Measurements from ENCODE around the gene LINC00305.
A peak's percentile ranks its signal among the peaks of the same experiment; 100 is the strongest.

Gene LINC00305

GRCh38 chr18:64111950-64112349 is 36.9 kb downstream of the LINC00305 start:
- no peak for DNase-seq

GRCh38 chr18:64110692-64111480 is 38.0 kb downstream of the LINC00305 start:
- no peak for DNase-seq

DNA sequence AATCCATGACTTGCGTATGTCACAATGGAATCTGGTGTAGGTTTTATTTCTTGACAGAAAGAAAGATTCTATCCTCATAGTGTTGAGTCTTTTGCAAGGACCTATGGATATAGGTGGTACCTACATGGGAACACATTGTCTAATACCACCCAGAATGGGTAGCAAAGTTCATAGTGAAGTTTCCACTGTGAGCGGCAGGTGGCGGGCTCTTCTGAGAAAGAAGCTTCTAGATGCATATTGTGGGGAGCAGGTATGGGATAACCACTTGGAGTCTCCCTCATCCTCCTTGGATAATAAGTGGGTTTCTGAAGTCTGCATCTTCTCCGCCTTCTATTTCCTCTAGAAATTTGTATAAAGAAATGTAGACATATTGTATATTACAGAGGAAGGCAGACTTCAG is 44.9 kb downstream of the LINC00305 start:
- no peak for DNase-seq

DNA sequence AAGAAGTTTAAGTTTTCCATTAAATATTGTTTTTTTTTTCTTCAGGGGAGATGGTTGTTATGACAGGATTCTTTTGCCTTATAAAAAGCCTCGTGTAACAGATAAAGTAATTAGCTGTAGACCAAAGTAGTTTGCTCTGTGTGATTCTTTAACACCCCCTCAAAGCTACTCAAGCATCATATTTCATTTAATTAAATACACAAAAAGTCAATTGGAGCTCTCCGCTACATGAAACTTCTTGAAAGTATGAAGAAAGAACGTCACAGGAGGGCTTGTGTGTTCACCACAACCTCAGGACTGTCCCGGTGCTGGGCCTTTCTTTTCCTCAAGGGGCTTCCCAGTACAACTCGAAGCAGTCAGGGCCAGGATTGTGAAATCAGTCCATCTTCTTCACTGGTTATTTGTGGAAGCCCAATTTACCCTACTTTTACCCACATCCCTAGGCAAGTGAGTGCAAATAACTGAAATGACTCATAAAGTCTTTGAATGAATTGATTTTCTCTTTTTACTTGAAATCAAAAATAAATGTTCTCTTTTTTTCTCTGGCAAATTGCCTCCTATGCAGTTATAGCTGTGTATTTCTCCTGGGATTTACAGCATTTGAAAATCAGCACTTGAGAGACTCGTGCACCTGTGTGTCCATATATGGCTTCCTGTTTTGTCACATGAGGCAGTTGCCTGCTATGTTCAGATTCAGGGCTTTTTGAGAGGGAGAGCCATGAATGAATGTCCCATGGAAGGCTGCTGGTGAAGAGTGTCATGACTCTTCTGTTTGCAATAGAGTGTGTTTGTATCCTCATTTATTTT is 48.6 kb downstream of the LINC00305 start:
- DNase-seq: peak; percentile 66

DNA sequence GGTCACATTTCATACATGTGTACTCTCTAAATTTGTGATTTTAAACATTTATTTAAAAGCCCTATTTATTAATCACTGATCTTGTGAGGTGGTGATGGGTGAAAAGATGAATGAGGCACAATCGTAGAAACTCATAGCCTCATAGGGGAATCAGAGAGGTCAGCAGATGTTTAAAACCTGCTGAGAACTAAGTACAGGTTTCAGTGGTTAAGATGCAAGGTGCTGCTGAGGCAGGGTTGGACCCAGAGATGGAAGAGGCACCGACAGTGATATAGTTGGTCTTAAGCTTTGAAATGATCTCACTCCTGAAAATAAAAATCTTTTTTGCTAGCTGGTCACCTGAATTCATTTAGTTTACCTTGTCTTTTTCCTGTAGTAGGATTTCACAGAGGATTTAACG is 49.6 kb downstream of the LINC00305 start:
- DNase-seq: no peak

- peak; percentile 34 for DNase-seq
Measured at GRCh38 chr18:64097497-64097896, 51.4 kb downstream of the LINC00305 start.

GRCh38 chr18:64095056-64095455 is 53.8 kb downstream of the LINC00305 start:
- no peak for DNase-seq

DNA sequence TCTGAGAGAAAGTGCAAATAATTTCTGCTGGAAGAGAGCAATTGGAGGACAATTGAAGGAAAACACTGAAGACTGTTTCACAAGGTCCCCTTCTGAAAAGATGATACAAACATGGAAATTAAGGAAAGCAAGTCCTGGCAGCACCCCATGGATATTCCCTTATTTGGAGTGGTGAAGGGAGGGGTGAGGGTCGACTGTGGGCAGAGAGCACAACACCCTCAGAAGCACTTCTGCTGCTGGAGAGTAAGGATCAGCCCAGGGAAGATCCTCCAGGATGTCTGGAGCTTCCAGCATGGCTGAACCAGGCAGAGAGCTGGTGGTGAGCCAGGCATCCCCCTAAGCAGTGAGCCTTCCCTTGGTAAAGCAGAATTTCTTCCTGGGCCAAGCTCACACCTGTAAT is 54.7 kb downstream of the LINC00305 start:
- DNase-seq: no peak

- DNase-seq: no peak
Measured at GRCh38 chr18:64091526-64091925, 57.4 kb downstream of the LINC00305 start.

GRCh38 chr18:64090876-64091275 is 58.0 kb downstream of the LINC00305 start:
- DNase-seq: no peak

DNA sequence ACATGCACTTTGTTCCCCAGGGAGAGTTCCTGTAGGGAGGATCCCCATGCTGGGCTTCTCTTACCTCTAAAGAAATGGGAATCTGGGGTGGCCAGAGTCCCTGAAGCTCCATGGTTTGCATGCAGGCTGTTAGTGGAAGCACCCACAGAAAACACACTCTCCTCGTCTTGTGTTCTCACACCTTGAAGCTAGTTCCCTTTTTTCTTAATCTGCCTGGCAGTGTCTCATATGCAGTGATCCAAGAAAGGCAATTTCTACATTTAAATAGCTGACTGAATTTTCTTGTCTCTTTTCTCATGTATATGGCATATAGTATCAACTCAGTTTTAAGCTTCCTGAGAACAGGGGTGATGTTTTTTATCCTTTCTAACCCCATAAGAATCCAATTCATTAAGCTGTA is 65.0 kb downstream of the LINC00305 start:
- DNase-seq: no peak

DNA sequence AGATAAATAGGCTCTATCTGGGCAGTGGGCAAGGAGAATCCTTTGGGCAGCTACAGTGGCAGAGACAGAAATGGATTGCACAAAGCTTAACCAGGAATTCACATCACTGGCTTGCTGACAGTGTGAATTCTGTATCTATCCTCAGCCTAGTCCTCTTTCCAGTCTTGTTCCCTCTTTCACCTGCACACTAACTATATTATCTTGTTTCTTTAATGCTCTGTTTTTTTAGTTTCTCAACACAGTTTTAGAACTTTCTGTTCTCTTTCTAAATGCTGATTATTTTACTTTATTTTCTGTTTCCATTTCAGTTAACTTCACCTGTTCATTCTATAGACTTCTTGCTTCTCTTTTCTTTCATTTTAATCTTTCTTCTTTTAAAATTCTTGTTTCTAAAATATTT is 66.4 kb downstream of the LINC00305 start:
- DNase-seq: no peak

DNA sequence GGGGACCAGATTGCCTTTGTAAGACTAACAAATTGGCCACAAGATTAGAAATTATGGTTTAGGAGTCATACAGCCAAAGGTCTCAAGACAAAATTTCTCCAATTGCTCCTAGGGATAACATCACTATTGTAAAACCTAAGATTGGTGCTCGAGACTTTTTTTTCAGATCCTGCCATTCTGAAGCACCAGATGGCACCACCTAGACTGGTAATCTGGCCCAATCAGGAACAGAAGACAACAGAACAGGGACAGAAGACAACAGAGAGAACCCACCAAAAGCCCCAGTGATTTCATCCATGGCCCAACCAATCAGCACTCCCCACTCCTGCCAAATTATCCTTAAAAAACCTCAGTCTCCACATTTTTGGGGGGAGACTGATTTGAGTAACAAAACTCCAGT is 66.8 kb downstream of the LINC00305 start:
- peak; percentile 47 for DNase-seq

GRCh38 chr18:64073971-64074370 is 74.9 kb downstream of the LINC00305 start:
- DNase-seq: no peak

- DNase-seq: no peak
Measured at GRCh38 chr18:64055019-64055418, 93.9 kb downstream of the LINC00305 start.

- DNase-seq: no peak
Measured at GRCh38 chr18:64053246-64053645, 95.6 kb downstream of the LINC00305 start.

GRCh38 chr18:64052772-64053171 is 96.1 kb downstream of the LINC00305 start:
- no peak for DNase-seq

- DNase-seq: no peak
Measured at GRCh38 chr18:64044616-64045015, 104.3 kb downstream of the LINC00305 start.

DNA sequence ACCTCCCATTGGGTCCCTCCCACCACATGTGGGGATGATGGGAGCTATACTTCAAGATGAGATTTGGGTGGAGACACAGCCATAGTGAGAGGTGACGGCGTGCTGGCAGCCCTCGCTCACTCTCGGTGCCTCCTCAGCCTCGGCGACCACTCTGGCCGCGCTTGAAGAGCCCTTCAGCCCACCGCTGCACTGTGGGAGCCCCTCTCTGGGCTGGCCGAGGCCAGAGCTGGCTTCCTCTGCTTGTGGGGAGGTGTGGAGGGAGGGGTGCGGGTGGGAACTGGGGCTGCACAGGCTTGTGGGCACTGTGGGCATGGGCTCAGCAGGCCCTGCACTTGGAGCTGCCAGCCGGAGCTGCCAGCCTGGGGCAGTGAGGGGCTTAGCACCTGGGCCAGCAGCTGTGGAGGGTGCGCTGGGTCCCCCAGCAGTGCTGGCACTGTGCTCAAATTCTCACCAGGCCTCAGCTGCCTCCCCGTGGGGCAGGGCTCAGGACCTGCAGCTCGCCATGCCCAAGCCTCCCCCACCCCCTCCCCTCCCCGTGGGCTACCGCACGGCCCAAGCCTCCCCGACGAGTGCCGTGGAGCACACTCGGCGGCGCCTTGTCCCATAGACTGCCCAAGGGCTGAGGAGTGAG is 106.0 kb downstream of the LINC00305 start:
- no peak for DNase-seq

DNA sequence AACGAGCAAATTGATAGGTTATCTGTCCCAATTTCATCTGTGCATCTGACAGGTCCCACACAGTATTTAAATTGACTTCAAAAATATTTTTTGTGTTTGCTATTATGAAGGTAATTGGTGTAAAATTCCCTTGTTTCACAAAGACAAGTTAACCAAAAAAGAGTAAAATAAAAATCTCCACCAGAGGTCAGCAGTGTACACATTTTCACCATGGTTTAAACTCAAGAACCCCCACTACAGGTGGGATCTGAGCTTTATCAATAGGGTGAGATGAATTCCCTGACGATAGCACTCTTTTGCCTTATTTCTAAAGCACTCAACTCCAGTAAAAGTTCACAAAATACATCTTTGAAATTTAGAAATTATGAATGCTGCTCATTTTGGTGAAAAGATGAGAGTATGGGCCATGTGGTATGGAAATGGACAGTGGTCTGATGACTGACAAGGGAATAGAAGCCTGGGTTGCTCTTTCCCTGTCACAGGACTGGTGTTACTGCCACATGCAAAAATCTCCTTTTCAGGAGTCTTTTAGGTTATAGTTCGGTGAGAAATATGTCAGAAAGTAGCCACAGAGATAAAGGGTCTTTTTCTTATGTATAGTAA is 111.0 kb downstream of the LINC00305 start:
- DNase-seq: peak; percentile 61

GRCh38 chr18:64032312-64032711 is 116.6 kb downstream of the LINC00305 start:
- no peak for DNase-seq

DNA sequence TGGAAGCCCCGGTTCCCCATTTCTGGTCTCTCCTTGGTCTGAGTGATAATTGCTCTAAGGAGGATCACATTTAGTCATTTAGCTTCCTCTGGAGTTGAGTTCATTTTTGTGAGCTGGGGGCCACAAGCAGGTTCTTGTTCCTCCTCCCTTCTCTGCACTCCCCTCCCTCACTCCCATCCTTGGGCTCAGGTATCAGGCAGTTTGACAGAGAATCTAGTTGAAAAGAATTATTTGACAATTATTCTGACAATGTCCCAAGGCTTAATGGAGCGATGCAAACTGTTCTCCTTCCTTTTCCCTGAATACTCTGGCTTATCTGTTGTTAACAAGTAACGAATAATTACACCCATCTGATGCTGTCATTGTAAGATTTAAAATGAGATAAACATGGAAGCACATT is 117.5 kb downstream of the LINC00305 start:
- no peak for DNase-seq

Measured in NCI-H2171 treated with DMSO at 0.1 percent for 48 hours (cell line).